ENCODE results near the gene MPRIP. TPM values are rescaled to one million over a fixed set of nuclear protein-coding genes. Genes with fewer than 3 reads are reported as not detected.

Gene MPRIP
- total and polyA plus RNA-seq, 7 donors, result 43.2 to 113 (median 77.4) TPM

DNA sequence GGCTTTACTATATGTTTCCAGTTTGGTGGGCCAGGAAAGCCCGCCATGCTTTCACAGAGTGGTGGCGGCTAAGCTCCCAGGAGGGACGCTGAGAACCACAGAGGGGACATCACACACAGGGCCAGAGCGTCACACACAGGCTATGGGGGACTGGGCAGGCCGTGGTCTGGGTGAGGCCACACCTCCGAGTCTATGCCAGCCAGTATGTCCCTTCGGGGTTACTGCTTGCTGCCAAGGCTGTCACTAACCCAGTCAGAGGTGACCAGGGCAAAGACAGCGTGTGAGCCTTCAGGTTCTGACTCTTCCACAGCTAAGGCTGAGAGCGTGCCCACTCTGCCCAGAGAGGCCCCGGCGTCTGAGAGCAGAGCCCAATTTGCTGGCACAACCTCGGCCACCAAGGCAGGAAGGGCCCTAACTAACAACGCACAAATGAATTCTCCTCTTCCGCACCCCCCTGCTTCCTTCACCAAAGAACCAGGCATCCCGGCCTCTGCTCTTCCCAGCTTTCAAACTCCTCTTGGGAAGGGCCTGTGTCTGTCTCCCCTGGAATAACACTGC lies 161.0 kb downstream of the MPRIP start:
- Histone ChIP-seq H3K27me3 (no peaks in the 10 kb centered on the region), H3K27ac (peak overlapping the region; percentile 86 to 98 (median 94)), H3K4me3 (peak overlapping the region in 1 of 4 donors; percentile 68), H3K4me1 (peaks cover 0 to 85% (median 83%) of the 10 kb centered on the region in 4 donors), H3K36me3 (peaks cover 0 to 8% (median 2%) of the 10 kb centered on the region in 4 donors), H3K9me3 (no peaks in the 10 kb centered on the region)
- 90 to 93% methylated on average over 15 of the region's 15 CpGs for WGBS, 2 donors
- intact Hi-C loops (cut with DNase I), result loop anchor here (5.0 kb wide), 1 partner anchor 51 kb away; no protein-coding TSS in a partner anchor
- TF ChIP-seq POLR2AphosphoS5 (IDR thresholded peaks at IDR 0.05) (no peak), EP300 (IDR thresholded peaks at IDR 0.05) (no peak), POLR2A (IDR thresholded peaks at IDR 0.05) (no peak)
- TF ChIP-seq, protein P1, sequence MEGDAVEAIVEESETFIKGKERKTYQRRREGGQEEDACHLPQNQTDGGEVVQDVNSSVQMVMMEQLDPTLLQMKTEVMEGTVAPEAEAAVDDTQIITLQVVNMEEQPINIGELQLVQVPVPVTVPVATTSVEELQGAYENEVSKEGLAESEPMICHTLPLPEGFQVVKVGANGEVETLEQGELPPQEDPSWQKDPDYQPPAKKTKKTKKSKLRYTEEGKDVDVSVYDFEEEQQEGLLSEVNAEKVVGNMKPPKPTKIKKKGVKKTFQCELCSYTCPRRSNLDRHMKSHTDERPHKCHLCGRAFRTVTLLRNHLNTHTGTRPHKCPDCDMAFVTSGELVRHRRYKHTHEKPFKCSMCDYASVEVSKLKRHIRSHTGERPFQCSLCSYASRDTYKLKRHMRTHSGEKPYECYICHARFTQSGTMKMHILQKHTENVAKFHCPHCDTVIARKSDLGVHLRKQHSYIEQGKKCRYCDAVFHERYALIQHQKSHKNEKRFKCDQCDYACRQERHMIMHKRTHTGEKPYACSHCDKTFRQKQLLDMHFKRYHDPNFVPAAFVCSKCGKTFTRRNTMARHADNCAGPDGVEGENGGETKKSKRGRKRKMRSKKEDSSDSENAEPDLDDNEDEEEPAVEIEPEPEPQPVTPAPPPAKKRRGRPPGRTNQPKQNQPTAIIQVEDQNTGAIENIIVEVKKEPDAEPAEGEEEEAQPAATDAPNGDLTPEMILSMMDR (IDR thresholded peaks at IDR 0.05), result no peak
- no peak for DNase-seq

DNA sequence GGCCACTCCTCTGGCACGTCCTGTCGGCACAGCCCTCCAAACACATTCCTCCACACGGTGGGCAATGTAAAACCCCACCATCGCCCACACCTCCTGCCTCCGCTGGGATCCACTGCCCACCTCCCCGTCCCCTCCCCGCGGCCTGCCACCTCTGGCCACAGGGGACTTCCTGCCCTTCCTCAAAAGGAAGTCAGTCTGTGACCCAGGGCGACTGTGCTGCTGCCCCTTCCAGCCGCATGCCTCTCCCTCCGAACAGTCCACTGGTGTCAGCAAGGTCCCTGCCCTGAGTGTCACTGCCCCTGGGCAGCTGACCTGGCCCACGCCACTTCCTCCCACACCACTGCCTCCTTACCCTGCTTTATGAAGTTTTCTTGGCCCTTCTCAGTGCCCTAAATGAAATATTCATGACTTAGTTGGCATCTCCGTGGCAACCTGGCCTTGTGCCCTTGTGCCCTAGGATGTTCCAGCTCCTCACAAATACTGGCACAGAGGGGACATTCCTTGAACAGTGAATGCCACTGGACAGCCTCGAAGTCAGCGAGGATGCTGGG lies 161.9 kb downstream of the MPRIP start:
- intact Hi-C loops (cut with DNase I), result loop anchor here (5.0 kb wide), 1 partner anchor 52 kb away; no protein-coding TSS in a partner anchor
- peaks cover 0 to 8% (median 2%) of the 10 kb centered on the region in 4 donors for H3K36me3 ChIP-seq
- TF ChIP-seq POLR2A (IDR thresholded peaks at IDR 0.05), result no peak
- TF ChIP-seq, protein P1 (IDR thresholded peaks at IDR 0.05), result no peak
- peak; percentile 32 to 72 (median 56) for TF ChIP-seq POLR2AphosphoS5 (IDR thresholded peaks at IDR 0.05)
- no peaks in the 10 kb centered on the region for H3K27me3 ChIP-seq
- no peaks in the 10 kb centered on the region for H3K9me3 ChIP-seq
- H3K4me3 ChIP-seq, result peak overlapping the region in 3 of 4 donors; percentile 47 to 68 (median 59)
- 75 to 88% methylated on average over 15 of the region's 15 CpGs for WGBS, 2 donors
- peaks cover 0 to 82% (median 81%) of the 10 kb centered on the region in 4 donors for H3K4me1 ChIP-seq
- peak; percentile 92 for DNase-seq
- peak overlapping the region; percentile 86 to 98 (median 94) for H3K27ac ChIP-seq

- intact Hi-C loops (cut with DNase I), result loop anchor here (5.0 kb wide), 2 partner anchors 52 to 78 kb away; partner anchors contain the start of gene COPS3
- H3K36me3 ChIP-seq, result peaks cover 0 to 8% (median 2%) of the 10 kb centered on the region in 4 donors
- H3K27ac ChIP-seq, result peak overlapping the region; percentile 86 to 98 (median 94)
- 67 to 83% methylated on average over 14 of the region's 14 CpGs for WGBS, 2 donors
- peaks cover 0 to 76% (median 75%) of the 10 kb centered on the region in 4 donors for H3K4me1 ChIP-seq
- H3K9me3 ChIP-seq, result no peaks in the 10 kb centered on the region
- DNase-seq, result no peak
- peak overlapping the region; percentile 47 to 68 (median 54) for H3K4me3 ChIP-seq
- H3K27me3 ChIP-seq, result no peaks in the 10 kb centered on the region
- TF ChIP-seq POLR2AphosphoS5 (IDR thresholded peaks at IDR 0.05) (no peak), EP300 (IDR thresholded peaks at IDR 0.05) (no peak), POLR2A (IDR thresholded peaks at IDR 0.05) (no peak)
- TF ChIP-seq, protein P1 (IDR thresholded peaks at IDR 0.05), result no peak
These were observed 162.5 kb downstream of the MPRIP start for GRCh38 chr17:17204635-17205231.

- Histone ChIP-seq H3K27me3 (no peaks in the 10 kb centered on the region), H3K36me3 (peaks cover 0 to 8% (median 2%) of the 10 kb centered on the region in 4 donors), H3K4me3 (peak overlapping the region; percentile 47 to 68 (median 54)), H3K4me1 (peaks cover 0 to 68% (median 66%) of the 10 kb centered on the region in 4 donors), H3K27ac (peak overlapping the region; percentile 86 to 98 (median 94)), H3K9me3 (no peaks in the 10 kb centered on the region)
- peak; percentile 85 for DNase-seq
- intact Hi-C loops (cut with DNase I), result loop anchor here (2.0 to 5.0 kb wide), 3 partner anchors 31 to 163 kb away; partner anchors contain the start of genes COPS3, FLCN and MPRIP
- 4 to 13% methylated on average over 70 of the region's 70 CpGs for WGBS, 2 donors
- TF ChIP-seq POLR2AphosphoS5 (IDR thresholded peaks at IDR 0.05), result peak in 3 of 4 donors; percentile 12 to 58 (median 45)
- no peak for TF ChIP-seq POLR2A (IDR thresholded peaks at IDR 0.05)
- TF ChIP-seq, protein P1 (IDR thresholded peaks at IDR 0.05), result no peak
These were observed 163.3 kb downstream of the MPRIP start for GRCh38 chr17:17205368-17206123.

Measured in sigmoid colon (tissue), 7 donors.